HG03354 (cell line): ENCODE measurements around the gene SLC19A1.

Experiments
- ATAC-seq: cut with Tn5 transposase; IDR thresholded peaks from one replicate; pipeline ENCODE4 v1.9.1; 2021; ENCODE audit warnings: mild to moderate bottlenecking; ENCODE audit not compliant: unreplicated experiment, poor library complexity, severe bottlenecking

Gene SLC19A1

GRCh38 chr21:45548711-45549491, 6.7 kb upstream of the SLC19A1 start:
- ATAC-seq, result no peak

GRCh38 chr21:45547545-45547900, 5.3 kb upstream of the SLC19A1 start:
- no peak for ATAC-seq

GRCh38 chr21:45546636-45547544, 4.7 kb upstream of the SLC19A1 start:
- ATAC-seq, result no peak

GRCh38 chr21:45545691-45546531, 3.7 kb upstream of the SLC19A1 start:
- no peak for ATAC-seq

- ATAC-seq, result no peak
These were observed 3.0 kb upstream of the SLC19A1 start for GRCh38 chr21:45545236-45545570.

- no peak for ATAC-seq
These were observed 2.4 kb upstream of the SLC19A1 start for GRCh38 chr21:45544449-45545235.

GRCh38 chr21:45543710-45544448, 1.6 kb upstream of the SLC19A1 start:
- no peak for ATAC-seq

GRCh38 chr21:45543371-45543709, 1.1 kb upstream of the SLC19A1 start:
- ATAC-seq, result no peak

- no peak for ATAC-seq
These were observed 579 bp upstream of the SLC19A1 start for GRCh38 chr21:45542667-45543370.

GRCh38 chr21:45541221-45542039, 810 bp downstream of the SLC19A1 start:
- peak; percentile 57 for ATAC-seq

- no peak for ATAC-seq
These were observed 1.7 kb downstream of the SLC19A1 start for GRCh38 chr21:45540601-45540970.

GRCh38 chr21:45539796-45540600, 2.2 kb downstream of the SLC19A1 start:
- no peak for ATAC-seq

GRCh38 chr21:45539046-45539795, 3.0 kb downstream of the SLC19A1 start:
- no peak for ATAC-seq

GRCh38 chr21:45538381-45539045, 3.7 kb downstream of the SLC19A1 start:
- ATAC-seq, result no peak

GRCh38 chr21:45537746-45538291, 4.4 kb downstream of the SLC19A1 start:
- no peak for ATAC-seq
